Erythroblast (primary cell): ENCODE data around the gene LRRFIP2.
"Not testable (repeated sequence)": the region's sequence is repeated elsewhere in the genome, so short reads cannot be mapped to it uniquely, and the experiment has no call there.

Source experiments
- GATA1 ChIP-seq: IDR thresholded peaks from 2 replicates; pipeline ENCODE4 v1.6.1; 2011; ENCODE audit warnings: low read depth, mild to moderate bottlenecking, control low read depth, low read length, moderate library complexity
- POLR2A ChIP-seq: IDR thresholded peaks from 2 replicates; pipeline ENCODE4 v1.6.1; 2011; ENCODE audit warnings: mild to moderate bottlenecking, low read length

DNA sequence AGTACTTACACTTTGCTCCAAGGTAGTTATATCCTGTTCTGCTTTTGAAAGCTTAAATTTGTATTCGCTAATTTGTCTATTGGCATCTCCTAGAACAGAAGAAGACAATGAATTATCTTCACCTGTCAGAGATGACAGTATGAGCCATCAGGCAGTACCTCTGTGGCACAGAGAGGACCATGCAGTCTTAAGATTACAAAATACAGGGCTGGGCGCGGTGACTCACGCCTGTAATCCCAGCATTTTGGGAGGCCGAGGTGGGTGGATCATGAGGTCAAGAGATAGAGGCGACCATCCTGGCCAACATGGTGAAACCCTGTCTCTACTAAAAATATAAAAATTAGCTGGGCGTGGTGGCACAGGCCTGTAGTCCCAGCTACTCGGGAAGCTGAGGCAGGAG is 119.3 kb downstream of the LRRFIP2 start:
- not testable (repeated sequence) for TF ChIP-seq POLR2A, GATA1
